ENCODE data around the gene TMX2.
A peak's percentile ranks its signal among the peaks of the same experiment; 100 is the strongest.
"Not testable (repeated sequence)": the region's sequence is repeated elsewhere in the genome, so short reads cannot be mapped to it uniquely, and the experiment has no call there.

The TMX2 gene

DNA sequence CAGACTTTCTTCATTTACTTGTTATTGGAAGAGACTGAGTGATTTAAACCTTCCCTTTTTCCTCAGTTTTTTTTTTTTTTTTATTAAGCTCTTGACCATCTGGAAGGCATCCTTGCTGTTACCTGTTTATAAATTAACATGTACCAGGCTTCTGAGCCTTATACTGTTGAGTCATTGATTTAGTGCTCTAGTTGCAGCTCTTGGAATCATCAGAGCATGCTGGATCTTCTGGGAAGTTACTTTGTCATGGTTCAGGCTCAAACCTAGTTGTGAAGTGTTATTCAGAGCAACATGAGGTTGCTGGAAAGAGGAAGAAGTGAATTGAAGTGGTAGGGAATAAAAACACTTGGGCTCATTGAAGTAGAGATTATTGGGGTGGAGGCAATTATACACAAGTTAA, 38.1 kb upstream of the TMX2 start:
- TF ChIP-seq CTCF (IDR thresholded peaks at IDR 0.05; ENCODE audit: insufficient read depth, low read depth, low read length, missing control alignments), result no peak
- no peak overlapping the region for H3K4me3 ChIP-seq (ENCODE audit: low read length)
- DNase-seq (ENCODE audit: low read depth), result peak; percentile 27

GRCh38 chr11:57675176-57675941, 37.0 kb upstream of the TMX2 start:
- TF ChIP-seq CTCF (IDR thresholded peaks at IDR 0.05; ENCODE audit: insufficient read depth, low read depth, low read length, missing control alignments), result no peak
- peak overlapping the region; percentile 19 for H3K4me3 ChIP-seq (ENCODE audit: low read length)
- DNase-seq (ENCODE audit: low read depth), result peak; percentile 71

DNA sequence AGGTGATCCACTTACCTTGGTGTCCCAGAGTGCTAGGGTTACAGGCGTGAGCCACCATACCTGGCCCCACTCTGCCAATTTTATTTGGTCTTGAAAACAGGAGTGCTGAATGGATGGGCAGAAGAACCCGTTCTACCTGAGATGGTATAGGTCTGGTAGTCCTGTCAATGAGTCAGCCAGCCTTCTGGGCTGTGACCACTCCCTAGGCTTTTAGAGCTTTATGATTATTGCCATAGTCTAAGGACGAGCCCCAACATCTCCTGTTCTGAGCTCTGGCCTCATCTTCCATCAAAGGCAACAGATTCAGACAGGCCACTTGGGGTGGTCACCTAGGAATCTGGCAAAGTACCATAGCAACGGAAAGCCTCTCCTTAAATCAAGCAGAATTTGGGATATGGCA, 33.0 kb upstream of the TMX2 start:
- no peak for TF ChIP-seq CTCF (IDR thresholded peaks at IDR 0.05; ENCODE audit: insufficient read depth, low read depth, low read length, missing control alignments)
- DNase-seq (ENCODE audit: low read depth), result peak; percentile 95
- no peak overlapping the region for H3K4me3 ChIP-seq (ENCODE audit: low read length)

GRCh38 chr11:57680552-57680874, 31.9 kb upstream of the TMX2 start:
- H3K4me3 ChIP-seq (ENCODE audit: low read length), result peak overlapping the region; percentile 0
- DNase-seq (ENCODE audit: low read depth), result peak; percentile 89
- no peak for TF ChIP-seq CTCF (IDR thresholded peaks at IDR 0.05; ENCODE audit: insufficient read depth, low read depth, low read length, missing control alignments)

GRCh38 chr11:57681168-57681567, 31.2 kb upstream of the TMX2 start:
- no peak for TF ChIP-seq CTCF (IDR thresholded peaks at IDR 0.05; ENCODE audit: insufficient read depth, low read depth, low read length, missing control alignments)
- DNase-seq (ENCODE audit: low read depth), result no peak
- no peak overlapping the region for H3K4me3 ChIP-seq (ENCODE audit: low read length)

DNA sequence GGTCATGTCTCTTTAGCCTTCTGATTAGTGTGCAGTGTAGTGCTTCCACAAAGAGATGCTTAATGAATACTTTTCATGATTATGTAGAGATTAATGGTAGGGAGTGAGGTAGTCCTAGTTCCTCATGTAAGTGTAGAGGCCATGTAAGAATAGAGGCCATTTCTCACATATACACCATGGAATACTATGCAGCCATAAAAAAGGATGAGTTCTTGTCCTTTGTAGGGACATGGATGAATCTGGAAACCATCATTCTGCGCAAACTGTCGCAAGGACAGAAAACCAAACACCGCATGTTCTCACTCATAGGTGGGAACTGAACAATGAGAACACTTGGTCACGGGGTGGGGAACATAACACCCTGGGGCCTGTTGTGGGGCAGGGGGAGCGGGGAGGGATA, 21.9 kb upstream of the TMX2 start:
- not testable (repeated sequence) for H3K4me3 ChIP-seq (ENCODE audit: low read length); DNase-seq (ENCODE audit: low read depth)

DNA sequence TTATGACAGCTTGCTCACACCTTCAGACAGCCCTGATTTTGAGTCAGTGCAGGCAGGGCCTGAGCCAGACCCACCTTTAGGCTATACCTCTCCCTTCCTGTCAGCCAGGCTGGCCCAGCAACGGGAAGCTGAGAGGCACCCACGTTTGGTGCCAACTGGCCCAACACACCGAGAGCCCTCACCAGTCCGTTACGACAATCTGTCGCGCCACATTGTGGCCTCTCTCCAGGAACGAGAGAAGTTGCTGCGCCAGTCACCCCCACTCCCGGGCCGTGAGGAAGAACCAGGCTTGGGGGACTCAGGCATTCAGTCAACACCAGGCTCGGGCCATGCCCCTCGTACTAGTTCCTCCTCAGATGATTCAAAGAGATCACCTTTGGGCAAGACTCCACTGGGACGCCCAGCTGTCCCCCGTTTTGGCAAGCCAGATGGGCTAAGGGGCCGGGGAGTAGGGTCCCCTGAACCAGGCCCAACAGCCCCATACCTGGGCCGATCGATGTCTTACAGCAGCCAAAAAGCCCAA, 13.5 kb upstream of the TMX2 start:
- DNase-seq (ENCODE audit: low read depth), result no peak
- no peak overlapping the region for H3K4me3 ChIP-seq (ENCODE audit: low read length)
- no peak for TF ChIP-seq CTCF (IDR thresholded peaks at IDR 0.05; ENCODE audit: insufficient read depth, low read depth, low read length, missing control alignments)

Data from epithelial cell of esophagus (primary cell).